Liver (tissue), 9 donors: ENCODE results near the gene ZNF587B. TPM values are rescaled to one million over a fixed set of nuclear protein-coding genes. Genes with fewer than 3 reads are reported as not detected.

ENCODE experiments used
- DNase-seq: peaks from one replicate; pipeline ENCODE4 v3.0.0-alpha.2; 2017; ENCODE audit warnings: low spot score
- H3K27ac ChIP-seq, 2 donors: one replicate each; pipeline ENCODE4 v1.7.0; 2013; ENCODE audit warnings: inconsistent platforms in 2 of 2, low read length in 2 of 2, control low read depth in 1 of 2, low read depth in 1 of 2, mild to moderate bottlenecking in 1 of 2
- H3K27me3 ChIP-seq, 4 donors: one replicate each; pipeline versions ENCODE4 v1.6.1 to v1.7.0; 2013; ENCODE audit warnings: low read length in 3 of 4, inconsistent platforms in 1 of 4, mild to moderate bottlenecking in 1 of 4, moderate library complexity in 1 of 4; ENCODE audit not compliant: control insufficient read depth in 4 of 4, insufficient read depth in 4 of 4
- H3K36me3 ChIP-seq, 4 donors: one replicate each; pipeline versions ENCODE4 v1.6.1 to v1.7.0; 2013; ENCODE audit warnings: low read length in 3 of 4, mild to moderate bottlenecking in 3 of 4, low read depth in 1 of 4, moderate library complexity in 1 of 4; ENCODE audit not compliant: control insufficient read depth in 4 of 4, insufficient read depth in 3 of 4
- H3K4me1 ChIP-seq, 4 donors: one replicate each; pipeline versions ENCODE4 v1.6.1 to v1.7.0; 2013; ENCODE audit warnings: low read length in 3 of 4, mild to moderate bottlenecking in 3 of 4, moderate library complexity in 1 of 4; ENCODE audit not compliant: control insufficient read depth in 4 of 4, insufficient read depth in 4 of 4
- H3K4me3 ChIP-seq, 3 donors: one replicate each; pipeline versions ENCODE4 v1.6.1 to v1.7.0; 2013; ENCODE audit warnings: low read length in 3 of 3, control low read depth in 1 of 3, low read depth in 1 of 3, mild to moderate bottlenecking in 1 of 3
- H3K9ac ChIP-seq, 2 donors: one replicate each; pipeline ENCODE4 v1.7.0; 2013; ENCODE audit warnings: low read length in 2 of 2, mild to moderate bottlenecking in 2 of 2, moderate library complexity in 2 of 2, control low read depth in 1 of 2, low read depth in 1 of 2
- H3K9me3 ChIP-seq, 4 donors: one replicate each; pipeline versions ENCODE4 v1.6.1 to v1.7.0; 2013; ENCODE audit warnings: low read length in 3 of 4; ENCODE audit not compliant: control insufficient read depth in 4 of 4
- EGR1 ChIP-seq, 2 donors: IDR thresholded peaks; 2 replicates each; pipeline ENCODE4 v1.6.1; 2016 to 2018; ENCODE audit warnings: antibody characterized with exemption in 2 of 2, low read depth in 2 of 2
- FOXA1 ChIP-seq: IDR thresholded peaks from 2 replicates; pipeline ENCODE4 v1.6.1; 2016; ENCODE audit warnings: antibody characterized with exemption
- FOXA2 ChIP-seq: IDR thresholded peaks from 2 replicates; pipeline ENCODE4 v1.6.1; 2016; ENCODE audit warnings: antibody characterized with exemption
- GABPA ChIP-seq, 2 donors: IDR thresholded peaks in 1 of 2; conservative IDR thresholded peaks in 1 of 2; 2 replicates each; pipeline ENCODE4 v1.6.1; 2016; ENCODE audit warnings: antibody characterized with exemption in 2 of 2, mild to moderate bottlenecking in 1 of 2, moderate library complexity in 1 of 2
- HNF4A ChIP-seq, 2 donors: conservative IDR thresholded peaks; 2 replicates each; pipeline ENCODE4 v1.6.1; 2016; ENCODE audit warnings: antibody characterized with exemption in 2 of 2, mild to moderate bottlenecking in 2 of 2
- HNF4G ChIP-seq: IDR thresholded peaks from 2 replicates; pipeline ENCODE4 v1.6.1; 2016; ENCODE audit warnings: antibody characterized with exemption
- JUND ChIP-seq, 2 donors: IDR thresholded peaks; 2 replicates each; pipeline ENCODE4 v1.6.1; 2016; ENCODE audit warnings: antibody characterized with exemption in 2 of 2
- NR2F2 ChIP-seq: IDR thresholded peaks from 2 replicates; pipeline ENCODE4 v1.6.1; 2016; ENCODE audit warnings: antibody characterized with exemption
- RAD21 ChIP-seq, 2 donors: IDR thresholded peaks; 2 replicates each; pipeline ENCODE4 v1.6.1; 2016; ENCODE audit warnings: antibody characterized with exemption in 2 of 2, mild to moderate bottlenecking in 2 of 2
- RXRA ChIP-seq, 2 donors: IDR thresholded peaks; 2 replicates each; pipeline ENCODE4 v1.6.1; 2017 to 2018; ENCODE audit warnings: antibody characterized with exemption in 2 of 2, mild to moderate bottlenecking in 1 of 2
- SP1 ChIP-seq: IDR thresholded peaks from 2 replicates; pipeline ENCODE4 v1.6.1; 2018; ENCODE audit warnings: antibody characterized with exemption, mild to moderate bottlenecking
- TAF1 ChIP-seq: conservative IDR thresholded peaks from 2 replicates; pipeline ENCODE4 v1.6.1; 2016; ENCODE audit warnings: antibody characterized with exemption, mild to moderate bottlenecking
- YY1 ChIP-seq: IDR thresholded peaks from 2 replicates; pipeline ENCODE4 v1.6.1; 2016; ENCODE audit warnings: antibody characterized with exemption, mild to moderate bottlenecking
- WGBS: extraction: QIAGEN DNeasy Blood & Tissue Kit; methylation state at CpG from one replicate; pipeline ENCODE4 v1.1.7; 2013; 5-methylcytosine and 5-hydroxymethylcytosine counted together
- polyA plus RNA-seq, 2 donors: library from polyadenylated mRNA; stranded (reverse) in 1 of 2; unstranded in 1 of 2; fragments of 200-250 nt in 1 of 2; fragments of >200 nt in 1 of 2; fragmentation: Nextera tagmentation in 1 of 2; extraction: Ambion mirVana in 1 of 2; gene quantifications; one replicate each; pipeline versions ENCODE4 v1.2.1 to v1.2.3, GENCODE V29; 2013 to 2015
- total RNA-seq, 2 donors: library from RNA; depleted of rRNA; stranded (reverse); fragments of >200 nt; gene quantifications; one replicate each; pipeline ENCODE4 v1.2.3, GENCODE V29; 2014
- TF ChIP-seq, protein P1 (sequence below): fragments of 150-350 bp; IDR thresholded peaks from 2 replicates; pipeline ENCODE4 v1.5.1; 2017; ENCODE audit warnings: improper control_type of control experiment, low read depth, low read length; ENCODE audit not compliant: missing input control
- TF ChIP-seq, protein P2 (sequence below): IDR thresholded peaks from 2 replicates; pipeline ENCODE4 v1.6.1; 2016; ENCODE audit warnings: antibody characterized with exemption
- TF ChIP-seq, protein P3 (sequence below): IDR thresholded peaks from 2 replicates; pipeline ENCODE4 v1.6.1; 2016; ENCODE audit warnings: antibody characterized with exemption
- TF ChIP-seq, protein P4 (sequence below): IDR thresholded peaks from 2 replicates; pipeline ENCODE4 v1.6.1; 2016; ENCODE audit warnings: antibody characterized with exemption, mild to moderate bottlenecking
- TF ChIP-seq, protein P5 (sequence below): IDR thresholded peaks from 2 replicates; pipeline ENCODE4 v1.6.1; 2016; ENCODE audit warnings: antibody characterized with exemption
- donor health status: healthy.
- donor health status: healthy.
- donor health status: healthy.
- donor health status: healthy.
- donor health status: healthy.

Gene ZNF587B
- 10 to 100 TPM; 10.2 to 30.2 TPM for total RNA-seq
- polyA plus RNA-seq = 1 to 10 TPM; 3.0 to 3.6 TPM

DNA sequence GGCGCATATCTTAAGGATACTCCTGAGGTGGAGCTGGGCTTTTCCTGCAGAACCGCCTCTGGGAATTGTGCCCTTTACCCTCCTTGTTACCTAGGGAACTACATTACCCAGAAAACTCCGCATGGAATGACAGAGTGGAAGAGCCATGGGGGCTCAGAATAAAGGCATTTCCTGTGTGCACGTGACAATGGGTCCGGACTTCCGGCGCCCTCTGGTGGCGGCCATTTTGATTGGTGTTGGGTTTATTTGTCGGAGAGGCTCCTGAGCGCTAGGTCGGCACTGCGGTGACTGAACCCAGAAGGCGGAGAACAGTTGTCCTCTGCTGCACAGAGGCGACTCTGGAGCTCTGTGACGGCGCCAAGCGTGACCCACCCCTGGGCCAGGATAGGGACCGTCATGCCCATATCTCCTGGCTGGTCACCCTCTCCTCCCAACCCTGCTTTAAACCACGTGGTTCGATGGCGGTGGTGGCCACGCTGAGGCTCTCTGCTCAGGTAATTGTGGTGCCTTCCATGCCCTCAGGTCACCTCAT lies at the start of gene ZNF587B:
Gene ZNF587B, plus strand, starts transcription at position 229 of the 532 bp plus-strand sequence. Its CDS starts 230 bp downstream, at position 459.
- TF ChIP-seq, protein P1, sequence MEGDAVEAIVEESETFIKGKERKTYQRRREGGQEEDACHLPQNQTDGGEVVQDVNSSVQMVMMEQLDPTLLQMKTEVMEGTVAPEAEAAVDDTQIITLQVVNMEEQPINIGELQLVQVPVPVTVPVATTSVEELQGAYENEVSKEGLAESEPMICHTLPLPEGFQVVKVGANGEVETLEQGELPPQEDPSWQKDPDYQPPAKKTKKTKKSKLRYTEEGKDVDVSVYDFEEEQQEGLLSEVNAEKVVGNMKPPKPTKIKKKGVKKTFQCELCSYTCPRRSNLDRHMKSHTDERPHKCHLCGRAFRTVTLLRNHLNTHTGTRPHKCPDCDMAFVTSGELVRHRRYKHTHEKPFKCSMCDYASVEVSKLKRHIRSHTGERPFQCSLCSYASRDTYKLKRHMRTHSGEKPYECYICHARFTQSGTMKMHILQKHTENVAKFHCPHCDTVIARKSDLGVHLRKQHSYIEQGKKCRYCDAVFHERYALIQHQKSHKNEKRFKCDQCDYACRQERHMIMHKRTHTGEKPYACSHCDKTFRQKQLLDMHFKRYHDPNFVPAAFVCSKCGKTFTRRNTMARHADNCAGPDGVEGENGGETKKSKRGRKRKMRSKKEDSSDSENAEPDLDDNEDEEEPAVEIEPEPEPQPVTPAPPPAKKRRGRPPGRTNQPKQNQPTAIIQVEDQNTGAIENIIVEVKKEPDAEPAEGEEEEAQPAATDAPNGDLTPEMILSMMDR = peak; percentile 30
- TF ChIP-seq JUND (IDR thresholded peaks at IDR 0.05) (peak in 1 of 2 donors; percentile 15), RAD21 (IDR thresholded peaks at IDR 0.05) (peak; percentile 48 to 58), SP1 (peak; percentile 38), GABPA (IDR thresholded peaks at IDR 0.05 in 1 of 2, conservative IDR thresholded peaks at IDR 0.05 in 1 of 2) (peak; percentile 87 to 90), FOXA1 (no peak), NR2F2 (peak; percentile 76), TAF1 (no peak), HNF4G (no peak), YY1 (peak; percentile 98), RXRA (IDR thresholded peaks at IDR 0.05) (peak; percentile 49 to 88), HNF4A (conservative IDR thresholded peaks at IDR 0.05) (peak in 1 of 2 donors; percentile 31), EGR1 (IDR thresholded peaks at IDR 0.05; ENCODE audit: low read depth in 2 of 2) (no peak), FOXA2 (no peak)
- TF ChIP-seq, protein P2, sequence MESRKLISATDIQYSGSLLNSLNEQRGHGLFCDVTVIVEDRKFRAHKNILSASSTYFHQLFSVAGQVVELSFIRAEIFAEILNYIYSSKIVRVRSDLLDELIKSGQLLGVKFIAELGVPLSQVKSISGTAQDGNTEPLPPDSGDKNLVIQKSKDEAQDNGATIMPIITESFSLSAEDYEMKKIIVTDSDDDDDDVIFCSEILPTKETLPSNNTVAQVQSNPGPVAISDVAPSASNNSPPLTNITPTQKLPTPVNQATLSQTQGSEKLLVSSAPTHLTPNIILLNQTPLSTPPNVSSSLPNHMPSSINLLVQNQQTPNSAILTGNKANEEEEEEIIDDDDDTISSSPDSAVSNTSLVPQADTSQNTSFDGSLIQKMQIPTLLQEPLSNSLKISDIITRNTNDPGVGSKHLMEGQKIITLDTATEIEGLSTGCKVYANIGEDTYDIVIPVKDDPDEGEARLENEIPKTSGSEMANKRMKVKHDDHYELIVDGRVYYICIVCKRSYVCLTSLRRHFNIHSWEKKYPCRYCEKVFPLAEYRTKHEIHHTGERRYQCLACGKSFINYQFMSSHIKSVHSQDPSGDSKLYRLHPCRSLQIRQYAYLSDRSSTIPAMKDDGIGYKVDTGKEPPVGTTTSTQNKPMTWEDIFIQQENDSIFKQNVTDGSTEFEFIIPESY = no peak
- TF ChIP-seq, protein P3, sequence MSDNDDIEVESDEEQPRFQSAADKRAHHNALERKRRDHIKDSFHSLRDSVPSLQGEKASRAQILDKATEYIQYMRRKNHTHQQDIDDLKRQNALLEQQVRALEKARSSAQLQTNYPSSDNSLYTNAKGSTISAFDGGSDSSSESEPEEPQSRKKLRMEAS = no peak
- TF ChIP-seq, protein P4, sequence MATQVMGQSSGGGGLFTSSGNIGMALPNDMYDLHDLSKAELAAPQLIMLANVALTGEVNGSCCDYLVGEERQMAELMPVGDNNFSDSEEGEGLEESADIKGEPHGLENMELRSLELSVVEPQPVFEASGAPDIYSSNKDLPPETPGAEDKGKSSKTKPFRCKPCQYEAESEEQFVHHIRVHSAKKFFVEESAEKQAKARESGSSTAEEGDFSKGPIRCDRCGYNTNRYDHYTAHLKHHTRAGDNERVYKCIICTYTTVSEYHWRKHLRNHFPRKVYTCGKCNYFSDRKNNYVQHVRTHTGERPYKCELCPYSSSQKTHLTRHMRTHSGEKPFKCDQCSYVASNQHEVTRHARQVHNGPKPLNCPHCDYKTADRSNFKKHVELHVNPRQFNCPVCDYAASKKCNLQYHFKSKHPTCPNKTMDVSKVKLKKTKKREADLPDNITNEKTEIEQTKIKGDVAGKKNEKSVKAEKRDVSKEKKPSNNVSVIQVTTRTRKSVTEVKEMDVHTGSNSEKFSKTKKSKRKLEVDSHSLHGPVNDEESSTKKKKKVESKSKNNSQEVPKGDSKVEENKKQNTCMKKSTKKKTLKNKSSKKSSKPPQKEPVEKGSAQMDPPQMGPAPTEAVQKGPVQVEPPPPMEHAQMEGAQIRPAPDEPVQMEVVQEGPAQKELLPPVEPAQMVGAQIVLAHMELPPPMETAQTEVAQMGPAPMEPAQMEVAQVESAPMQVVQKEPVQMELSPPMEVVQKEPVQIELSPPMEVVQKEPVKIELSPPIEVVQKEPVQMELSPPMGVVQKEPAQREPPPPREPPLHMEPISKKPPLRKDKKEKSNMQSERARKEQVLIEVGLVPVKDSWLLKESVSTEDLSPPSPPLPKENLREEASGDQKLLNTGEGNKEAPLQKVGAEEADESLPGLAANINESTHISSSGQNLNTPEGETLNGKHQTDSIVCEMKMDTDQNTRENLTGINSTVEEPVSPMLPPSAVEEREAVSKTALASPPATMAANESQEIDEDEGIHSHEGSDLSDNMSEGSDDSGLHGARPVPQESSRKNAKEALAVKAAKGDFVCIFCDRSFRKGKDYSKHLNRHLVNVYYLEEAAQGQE = no peak
- TF ChIP-seq, protein P5, sequence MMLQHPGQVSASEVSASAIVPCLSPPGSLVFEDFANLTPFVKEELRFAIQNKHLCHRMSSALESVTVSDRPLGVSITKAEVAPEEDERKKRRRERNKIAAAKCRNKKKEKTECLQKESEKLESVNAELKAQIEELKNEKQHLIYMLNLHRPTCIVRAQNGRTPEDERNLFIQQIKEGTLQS = no peak
- Histone ChIP-seq H3K36me3 (no peaks in the 10 kb centered on the region), H3K27ac (peak within 1 kb of the TSS; percentile 40 to 79), H3K9ac (peak within 1 kb of the TSS in 1 of 2 donors; percentile 22), H3K9me3 (no peaks in the 10 kb centered on the region), H3K4me1 (peaks cover 0 to 3% (median 1%) of the 10 kb centered on the region in 4 donors), H3K4me3 (peak within 1 kb of the TSS in 2 of 3 donors; percentile 39 to 63), H3K27me3 (no peaks in the 10 kb centered on the region)
- DNase-seq = peak; percentile 82
- WGBS = 36% methylated on average over 22 of the region's 22 CpGs
